GM19035 (cell line): Measurements from ENCODE around the gene PLCB4.

Experiments used
- ATAC-seq: cut with Tn5 transposase; IDR thresholded peaks from one replicate; pipeline ENCODE4 v1.9.1; 2021; ENCODE audit not compliant: unreplicated experiment

Gene PLCB4

GRCh38 chr20:9480066-9480465 is 411.2 kb downstream of the PLCB4 start:
- ATAC-seq = no peak

GRCh38 chr20:9482180-9482579 is 413.3 kb downstream of the PLCB4 start:
- ATAC-seq = no peak

DNA sequence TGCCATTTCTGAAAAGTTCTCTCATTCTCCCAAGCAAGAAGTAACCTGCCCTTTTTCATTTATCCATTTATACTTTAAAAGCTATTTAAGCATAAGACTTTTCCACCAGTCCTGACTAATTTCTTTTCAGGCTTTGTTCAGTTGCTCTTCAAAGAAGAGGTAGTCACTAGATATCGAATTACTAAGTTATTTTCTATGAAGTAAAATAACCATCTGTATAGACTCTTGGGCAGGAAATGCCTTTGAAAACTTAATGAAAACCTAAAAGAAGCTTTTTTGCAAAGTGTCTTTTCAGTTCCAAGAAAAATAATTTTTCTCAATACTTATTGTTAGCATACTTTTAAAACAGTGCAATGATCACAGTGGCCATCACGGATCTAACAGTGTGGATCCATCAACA is 414.2 kb downstream of the PLCB4 start:
- no peak for ATAC-seq

DNA sequence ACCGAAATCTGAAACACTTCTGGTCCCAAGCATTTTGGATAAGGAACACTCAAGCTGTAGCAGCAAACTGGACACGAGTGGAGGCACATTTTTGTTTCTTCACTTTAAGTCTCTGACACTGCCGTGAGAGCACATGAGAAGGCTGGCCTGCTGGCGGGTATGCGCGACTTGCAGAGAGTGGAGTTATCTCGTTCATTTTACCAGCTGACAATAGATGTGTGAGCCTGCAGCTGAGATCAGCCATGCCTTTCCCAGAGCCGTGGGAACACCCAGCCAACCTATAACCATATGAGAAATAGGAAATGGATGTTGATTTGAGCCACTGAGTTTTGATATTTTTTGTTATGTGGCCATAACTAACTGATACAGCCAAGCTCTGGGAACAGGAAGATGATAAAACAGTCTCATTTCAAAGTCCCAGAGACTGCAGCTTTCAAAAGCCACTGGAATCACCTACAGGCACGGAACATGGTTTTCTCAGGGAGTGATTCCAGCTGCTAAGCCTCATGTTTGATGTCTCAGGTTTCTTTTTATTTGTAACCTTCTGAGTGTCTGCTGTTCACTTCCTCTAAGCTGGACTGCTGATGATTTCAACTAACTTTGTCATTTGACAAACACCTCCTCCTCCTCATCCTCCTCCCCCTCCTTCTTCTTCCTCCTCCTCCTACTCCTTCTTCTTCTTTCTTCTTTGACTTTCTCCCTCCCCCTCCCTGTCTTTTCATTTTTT is 416.9 kb downstream of the PLCB4 start:
- no peak for ATAC-seq

GRCh38 chr20:9487231-9487630 is 418.3 kb downstream of the PLCB4 start:
- ATAC-seq = no peak

GRCh38 chr20:9488063-9488462 is 419.2 kb downstream of the PLCB4 start:
- ATAC-seq = no peak

DNA sequence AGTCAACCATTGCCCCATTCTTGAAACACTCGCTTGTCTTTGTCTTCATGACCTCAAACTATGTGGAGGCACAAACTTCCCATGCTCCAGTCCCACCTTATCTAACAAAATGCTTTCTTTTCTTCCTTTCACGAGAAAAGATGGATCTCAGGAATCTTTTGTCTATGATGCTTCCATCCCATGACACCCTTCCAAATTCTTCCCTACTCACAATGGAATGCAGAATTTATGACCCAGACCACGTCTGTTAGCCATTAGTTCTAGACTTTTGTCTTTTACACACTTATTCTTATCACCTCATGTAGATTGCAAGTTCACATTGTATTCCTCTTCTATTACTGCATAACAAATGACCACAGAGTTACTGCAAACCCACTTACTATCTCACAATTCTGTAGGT is 421.3 kb downstream of the PLCB4 start:
- ATAC-seq = no peak

GRCh38 chr20:9490631-9491030 is 421.7 kb downstream of the PLCB4 start:
- no peak for ATAC-seq

DNA sequence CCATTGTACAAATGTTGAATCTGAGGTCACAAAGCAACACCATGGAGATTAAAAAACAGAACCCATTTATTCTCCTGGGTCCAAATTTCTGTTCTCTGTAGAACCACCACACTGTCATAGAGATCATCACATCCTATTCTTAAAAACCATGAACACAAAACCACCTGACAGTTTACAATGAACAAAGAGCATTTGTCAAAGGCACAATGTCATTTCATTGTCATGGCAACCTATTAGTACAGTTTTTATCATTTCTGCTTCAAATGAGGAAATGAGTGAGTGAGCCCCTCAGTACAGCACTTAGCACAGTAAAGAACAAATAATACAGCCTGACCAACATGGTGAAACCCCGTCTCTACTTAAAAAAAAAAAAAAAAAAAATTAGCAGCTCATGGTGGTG is 422.4 kb downstream of the PLCB4 start:
- no peak for ATAC-seq

GRCh38 chr20:9492067-9492466 is 423.2 kb downstream of the PLCB4 start:
- no peak for ATAC-seq

DNA sequence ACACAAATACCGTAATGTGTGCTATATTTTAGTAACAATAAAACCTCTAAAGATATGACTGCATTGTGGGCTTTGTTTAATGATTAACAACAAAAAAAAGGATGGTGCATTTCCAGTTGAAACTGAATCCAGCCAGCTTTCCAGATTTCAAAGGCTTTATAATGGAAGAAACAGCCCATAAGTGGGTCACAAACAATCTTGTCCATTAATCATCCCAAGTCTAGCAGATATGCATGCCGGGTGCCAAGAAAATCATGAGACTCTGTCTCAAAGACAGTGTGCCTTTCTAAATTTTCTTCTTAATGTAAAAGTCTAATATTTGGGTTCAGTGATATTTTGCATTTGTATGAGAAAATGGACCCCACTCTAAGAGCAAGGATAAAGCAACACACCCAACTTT is 424.9 kb downstream of the PLCB4 start:
- no peak for ATAC-seq

- no peak for ATAC-seq
Measured at GRCh38 chr20:9495701-9496100, 426.8 kb downstream of the PLCB4 start.

- ATAC-seq = no peak
Measured at GRCh38 chr20:9496155-9496554, 427.3 kb downstream of the PLCB4 start.

- no peak for ATAC-seq
Measured at GRCh38 chr20:9498322-9498721, 429.4 kb downstream of the PLCB4 start.

GRCh38 chr20:9499126-9499899 is 430.4 kb downstream of the PLCB4 start:
- ATAC-seq = no peak

DNA sequence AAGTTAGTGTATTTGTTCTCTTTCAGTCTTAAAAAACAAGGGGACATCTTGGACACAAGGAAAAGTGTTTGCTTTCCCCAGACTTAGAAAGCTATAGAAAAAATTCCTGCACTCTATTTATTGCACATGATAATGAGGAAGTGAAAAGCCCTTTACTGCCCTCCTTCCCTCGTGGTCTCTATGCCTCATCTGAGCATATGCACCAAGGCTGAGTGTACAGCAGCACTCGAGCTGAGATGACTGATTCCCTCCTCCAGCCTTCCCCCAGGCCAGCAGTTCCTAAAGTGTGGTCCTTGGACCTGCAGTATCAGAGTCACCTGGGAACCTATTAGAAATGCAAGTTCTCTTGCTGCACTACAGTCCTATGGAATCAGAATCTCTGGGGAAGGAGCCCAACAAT is 431.2 kb downstream of the PLCB4 start:
- ATAC-seq = no peak

DNA sequence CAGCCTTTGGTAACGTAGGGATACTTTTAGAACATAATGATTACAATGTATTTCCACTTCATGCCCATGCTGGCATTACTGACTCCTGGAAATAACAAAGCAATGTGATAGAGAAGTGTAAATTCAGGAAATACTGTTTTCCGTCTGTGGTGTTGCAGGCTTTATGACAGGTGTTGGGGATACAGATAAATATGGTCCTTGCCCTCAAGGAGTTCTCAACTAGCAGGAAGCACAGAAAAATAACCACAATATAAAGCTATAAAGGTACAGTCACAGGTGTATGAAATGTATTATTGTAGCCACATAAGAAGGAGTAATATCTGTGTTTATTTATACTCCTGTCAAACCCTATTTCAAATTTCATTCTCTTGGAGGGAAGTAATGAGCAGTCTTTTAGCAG is 432.6 kb downstream of the PLCB4 start:
- ATAC-seq = no peak

DNA sequence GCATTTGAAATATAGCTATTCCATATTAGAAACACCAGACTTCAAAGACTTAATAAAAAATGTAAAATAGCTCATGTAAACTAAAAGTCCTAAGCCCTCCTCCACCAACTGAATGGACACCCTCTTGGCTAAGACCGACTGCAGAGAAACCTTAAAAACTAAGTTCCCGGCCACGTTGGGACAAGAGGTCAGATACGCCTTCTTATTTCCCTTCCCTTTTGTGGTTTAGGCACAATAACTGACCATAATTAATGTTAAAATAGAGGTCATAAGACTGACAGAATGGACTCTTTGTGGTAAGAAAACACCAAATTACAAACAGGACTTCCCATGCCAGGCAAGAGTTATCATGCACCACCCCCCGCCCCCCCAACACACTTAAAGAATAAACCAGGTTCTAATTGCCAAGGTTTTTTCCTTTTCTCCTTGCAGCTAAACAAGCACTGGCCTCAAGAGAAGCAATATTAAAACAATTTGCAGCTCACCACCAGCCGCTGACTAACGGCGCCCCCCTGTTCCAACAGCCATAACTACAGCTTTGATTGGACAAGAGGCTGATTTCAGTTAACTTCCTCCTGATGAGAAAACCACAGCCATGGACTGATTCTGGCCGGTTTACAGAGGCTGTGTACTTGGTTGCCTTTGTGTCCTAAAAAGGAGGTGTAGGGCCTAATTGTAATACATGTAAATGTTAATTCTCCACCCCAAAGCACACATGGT is 434.8 kb downstream of the PLCB4 start:
- no peak for ATAC-seq

- no peak for ATAC-seq
Measured at GRCh38 chr20:9506280-9506821, 437.5 kb downstream of the PLCB4 start.

DNA sequence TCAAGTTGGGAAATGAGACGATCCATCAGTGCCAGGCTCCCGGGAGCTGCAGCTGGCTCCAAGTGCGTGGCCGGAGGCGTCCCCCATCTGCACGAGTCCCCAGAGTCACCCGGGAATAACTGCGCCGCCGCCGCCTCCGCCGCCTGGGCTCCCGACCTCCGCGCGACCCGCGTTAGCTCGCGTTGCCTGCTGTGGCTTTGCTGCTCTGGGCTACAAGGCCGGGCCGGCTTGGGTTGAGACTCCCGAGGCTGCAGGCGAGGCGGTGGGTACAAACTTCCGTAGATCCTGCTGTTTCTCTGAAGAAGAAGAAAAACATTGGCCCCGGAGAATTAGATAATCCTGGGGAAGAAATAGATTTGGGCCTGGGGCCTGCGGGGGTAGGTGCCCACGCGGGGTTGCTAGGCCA is 438.1 kb downstream of the PLCB4 start:
- no peak for ATAC-seq

- no peak for ATAC-seq
Measured at GRCh38 chr20:9507544-9508239, 438.8 kb downstream of the PLCB4 start.
